DND-41 (cell line): ENCODE results near the gene PLPP6.
"Not testable (repeated sequence)": the region's sequence is repeated elsewhere in the genome, so short reads cannot be mapped to it uniquely, and the experiment has no call there.

Source experiments
- CTCF ChIP-seq: IDR thresholded peaks from 2 replicates; pipeline ENCODE4 v1.5.1; 2012; ENCODE audit warnings: borderline replicate concordance, low read length, moderate library complexity, mild to moderate bottlenecking; ENCODE audit not compliant: poor library complexity, severe bottlenecking; ENCODE audit errors: extremely low read depth
- EZH2 ChIP-seq: IDR thresholded peaks from 3 replicates; pipeline ENCODE4 v1.6.1; 2012; ENCODE audit warnings: borderline replicate concordance, low read depth, mild to moderate bottlenecking, moderate library complexity, low read length, inconsistent platforms; ENCODE audit not compliant: severe bottlenecking

GRCh38 chr9:4660665-4661064 is 1.4 kb upstream of the PLPP6 start:
- TF ChIP-seq CTCF, EZH2: not testable (repeated sequence)
